HuH-7.5 (cell line): ENCODE data around the gene TIAM2.
"Not testable (repeated sequence)": the region's sequence is repeated elsewhere in the genome, so short reads cannot be mapped to it uniquely, and the experiment has no call there.

Experiments used
- DNase-seq: peaks from one replicate; pipeline ENCODE4 v3.0.0; 2011; ENCODE audit warnings: low spot score

Gene TIAM2

DNA sequence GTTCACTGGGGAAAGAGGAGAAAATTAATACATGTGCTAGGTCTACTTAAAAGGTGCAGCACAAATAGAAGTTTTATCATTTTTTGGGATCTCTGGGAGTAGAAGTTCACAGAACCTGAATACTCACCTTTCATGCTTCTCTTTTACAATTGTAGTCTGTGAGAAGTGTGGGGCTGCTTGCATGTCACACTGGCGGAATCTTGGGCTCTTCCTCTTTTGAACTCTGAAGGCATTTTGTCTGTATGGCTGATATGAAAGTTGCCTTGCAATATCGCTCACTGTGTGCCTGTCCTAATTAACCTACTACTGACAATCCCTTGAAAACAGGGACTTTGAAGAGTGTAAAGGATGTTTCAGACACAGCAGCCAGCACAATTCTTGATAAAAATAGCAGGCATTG is 202.8 kb downstream of the TIAM2 start:
- DNase-seq: no peak

DNA sequence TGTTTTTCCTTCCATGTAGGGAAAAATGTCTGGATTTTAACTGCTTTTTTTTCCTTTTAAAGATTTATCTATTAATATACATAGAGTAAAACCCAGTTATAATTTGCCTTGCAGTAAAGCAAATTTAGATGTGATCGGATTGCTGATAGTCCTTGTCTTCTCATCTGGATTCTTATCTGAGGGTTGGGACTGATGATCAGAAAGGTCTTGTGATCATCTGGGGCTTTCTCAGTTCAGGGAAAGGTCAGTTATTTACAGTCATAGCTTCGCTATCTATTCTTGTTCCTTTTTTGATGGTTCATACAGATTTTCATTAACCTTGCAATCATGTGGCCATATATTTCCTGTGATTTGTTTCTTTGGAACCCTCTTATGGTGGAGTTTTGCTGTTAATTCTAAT is 204.9 kb downstream of the TIAM2 start:
- no peak for DNase-seq

GRCh38 chr6:155201461-155202226 is 206.5 kb downstream of the TIAM2 start:
- no peak for DNase-seq

DNA sequence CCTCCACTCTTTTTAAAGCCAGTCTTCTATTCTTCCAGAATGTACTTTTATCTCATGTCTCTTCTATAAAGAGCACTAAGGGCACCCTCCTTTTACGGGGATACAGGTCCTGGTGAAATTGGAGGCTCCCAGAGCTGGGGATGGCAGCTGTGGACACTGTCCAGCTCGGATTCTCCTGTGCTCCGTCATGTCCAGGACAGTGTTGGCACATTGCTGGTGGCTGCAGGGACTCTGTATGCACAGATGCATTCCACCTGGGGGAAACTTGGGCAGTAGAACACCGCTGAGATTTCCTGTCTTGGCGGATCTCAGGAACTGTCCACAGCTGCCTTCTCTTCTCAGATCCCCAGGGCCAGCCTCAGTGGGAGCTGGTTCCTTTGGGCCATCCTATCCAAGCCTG is 212.1 kb downstream of the TIAM2 start:
- no peak for DNase-seq

- DNase-seq: no peak
Observed at GRCh38 chr6:155212106-155212505, 217.0 kb downstream of the TIAM2 start.

DNA sequence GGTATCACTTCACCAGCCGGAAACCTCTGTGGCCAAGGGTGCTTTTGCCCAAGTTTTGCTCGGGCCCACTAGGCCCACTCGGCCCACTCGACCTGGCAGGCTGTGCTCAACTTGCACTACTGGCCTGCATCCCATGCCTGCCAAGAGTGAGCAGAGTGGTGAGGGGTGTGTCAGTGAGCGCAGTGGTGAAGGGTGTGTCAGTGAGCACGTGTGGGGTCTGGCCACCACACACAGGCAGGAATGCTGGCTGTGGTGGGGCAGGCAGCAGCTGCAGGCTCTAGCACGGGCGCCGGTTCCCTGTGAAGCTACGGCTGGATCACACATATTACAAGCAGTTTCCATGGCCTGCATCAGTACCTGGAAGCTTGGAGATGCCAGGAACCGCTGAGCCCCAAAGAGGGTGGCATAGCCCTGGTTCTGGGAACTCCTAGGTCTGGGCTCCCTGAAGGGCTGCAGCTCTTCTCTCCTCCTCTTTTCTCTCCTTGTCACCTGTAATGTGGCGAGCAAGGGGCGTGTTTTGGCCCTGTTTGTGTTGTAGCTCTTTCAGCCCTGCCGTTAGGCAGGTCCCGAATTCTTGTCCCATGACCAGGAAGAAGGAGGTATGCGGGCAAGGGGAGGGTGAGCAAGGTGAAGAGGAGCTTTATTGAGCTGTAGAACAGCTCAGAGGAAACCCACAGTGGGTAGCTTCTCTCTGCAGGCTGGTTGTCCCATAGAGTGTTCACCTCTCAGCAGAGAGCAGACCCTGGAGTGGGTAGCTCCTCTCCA is 217.7 kb downstream of the TIAM2 start:
- no peak for DNase-seq

DNA sequence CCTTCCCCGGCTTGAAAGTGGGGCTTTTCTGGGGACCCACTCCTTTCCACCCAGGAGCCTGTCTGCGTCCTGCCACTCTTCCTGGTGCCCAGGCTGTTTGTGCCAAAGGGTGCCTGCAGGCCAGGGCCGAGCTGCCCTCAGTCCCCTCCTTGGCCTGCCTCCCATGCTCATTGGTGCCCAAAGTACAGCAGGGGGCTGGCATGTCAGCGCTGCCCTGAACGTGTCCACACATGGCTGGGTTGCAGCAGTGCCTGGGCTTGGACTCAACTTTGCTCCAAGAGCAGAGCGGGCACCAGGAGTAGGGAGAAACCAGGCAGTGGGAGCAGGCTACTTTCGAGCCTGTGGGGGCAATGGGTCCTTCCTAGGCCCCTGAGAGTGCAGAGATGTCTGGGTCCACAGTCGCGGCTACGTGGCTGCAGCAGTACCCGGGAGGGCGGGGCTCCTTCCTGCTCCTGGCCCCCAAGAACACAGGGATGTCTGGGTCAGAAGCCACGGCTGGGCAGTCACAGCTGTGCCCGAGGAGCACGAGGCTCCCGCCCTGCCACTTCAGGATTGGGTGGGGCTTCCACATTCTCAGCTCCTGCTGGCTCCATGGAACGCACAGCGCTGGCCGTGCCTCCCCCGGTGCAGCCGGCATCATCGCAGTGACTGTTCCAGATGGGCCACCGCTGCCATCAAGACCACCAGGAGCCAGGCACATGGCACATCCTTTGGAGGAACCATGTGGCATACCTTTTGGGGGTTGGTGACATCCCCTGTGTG is 218.7 kb downstream of the TIAM2 start:
- no peak for DNase-seq

GRCh38 chr6:155215906-155216305 is 220.8 kb downstream of the TIAM2 start:
- no peak for DNase-seq

DNA sequence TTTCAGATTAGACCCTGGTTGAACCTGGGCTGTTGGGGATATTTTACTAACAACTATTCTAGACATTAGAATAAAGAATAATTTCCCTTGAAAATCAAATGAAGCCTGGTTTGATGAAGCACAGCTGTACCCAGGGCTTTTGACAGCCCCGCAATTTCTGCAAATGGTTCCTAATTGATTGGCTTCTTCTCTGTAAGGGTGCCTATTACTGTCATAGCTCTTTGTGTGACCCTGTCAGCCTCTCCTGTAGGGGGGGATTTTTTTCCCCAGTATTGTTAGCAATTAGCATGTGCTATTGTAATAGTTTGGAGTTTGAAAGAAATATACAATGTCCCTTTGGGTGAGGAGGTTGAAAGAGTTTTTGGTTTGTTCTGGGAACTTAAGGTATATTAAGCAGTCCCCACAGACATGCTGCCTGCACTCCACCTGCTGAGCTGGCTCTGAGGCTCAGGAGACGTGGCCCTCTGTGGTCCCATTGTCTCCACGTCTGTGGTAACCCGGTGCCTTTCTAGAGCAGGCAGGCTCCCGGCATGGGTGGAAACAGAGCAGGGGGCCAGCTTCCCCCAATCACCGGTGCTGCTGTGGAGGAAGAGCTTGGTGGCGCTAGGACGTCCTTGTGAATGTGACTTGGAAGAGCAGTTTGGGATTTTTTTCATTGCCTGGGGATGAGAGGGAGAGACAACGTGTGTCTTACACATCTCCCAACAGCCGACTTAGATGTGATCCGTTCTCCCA is 221.4 kb downstream of the TIAM2 start:
- DNase-seq: no peak

DNA sequence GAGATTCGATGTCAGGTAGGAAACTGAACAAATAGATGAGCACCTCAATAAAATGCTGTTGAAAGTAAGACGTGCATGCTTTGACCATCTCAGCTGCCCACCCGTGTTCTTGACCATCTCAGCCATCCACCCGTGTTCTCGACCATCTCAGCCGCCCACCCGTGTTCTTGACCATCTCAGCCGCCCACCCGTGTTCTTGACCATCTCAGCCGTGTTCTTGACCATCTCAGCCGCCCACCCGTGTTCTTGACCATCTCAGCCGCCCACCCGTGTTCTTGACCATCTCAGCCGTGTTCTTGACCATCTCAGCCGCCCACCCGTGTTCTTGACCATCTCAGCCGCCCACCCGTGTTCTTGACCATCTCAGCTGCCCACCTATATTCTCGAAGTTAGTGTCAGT is 223.6 kb downstream of the TIAM2 start:
- DNase-seq: not testable (repeated sequence)

GRCh38 chr6:155219299-155219698 is 224.2 kb downstream of the TIAM2 start:
- no peak for DNase-seq

DNA sequence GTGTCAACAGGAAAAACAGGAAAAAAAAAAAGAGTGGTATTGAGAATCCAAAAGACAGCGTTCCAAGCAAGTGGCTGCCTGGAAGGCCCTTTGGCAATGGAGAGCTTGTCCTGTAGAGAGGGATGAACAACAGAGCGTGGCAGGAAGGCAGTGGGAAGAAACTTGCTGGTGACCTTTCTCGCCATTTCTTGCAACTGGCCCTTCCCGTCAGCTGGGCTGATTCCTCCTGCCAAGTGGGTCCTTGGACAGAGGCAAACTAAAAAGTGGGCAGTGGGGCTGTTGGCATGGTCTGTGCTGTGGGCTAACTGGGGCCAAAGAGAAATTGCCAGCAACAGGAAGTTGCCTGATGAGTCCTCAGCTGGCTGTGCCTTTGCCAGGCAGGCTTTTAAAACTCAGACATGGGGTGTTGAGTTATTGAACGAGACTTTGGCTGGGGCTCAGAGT is 224.8 kb downstream of the TIAM2 start:
- DNase-seq: no peak

DNA sequence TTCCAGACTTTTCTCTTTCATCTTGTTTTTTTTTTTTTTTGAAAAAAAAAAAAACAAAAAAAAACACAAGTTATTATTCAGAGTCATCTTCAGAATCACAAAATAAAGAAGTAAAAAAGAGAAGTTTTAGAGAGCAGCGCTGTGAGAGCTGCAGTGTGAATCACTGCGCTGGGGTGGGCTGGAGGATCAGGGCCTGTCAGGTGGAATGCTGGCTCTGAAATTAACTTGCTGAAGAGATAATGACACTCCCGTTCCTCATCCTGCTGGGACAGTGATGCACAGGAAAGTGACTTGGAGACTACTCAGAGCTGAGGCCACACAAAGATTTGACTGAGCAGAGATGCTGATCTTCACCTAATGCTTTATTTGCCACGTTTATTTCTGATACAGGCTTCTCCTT is 226.0 kb downstream of the TIAM2 start:
- DNase-seq: no peak

- no peak for DNase-seq
Observed at GRCh38 chr6:155222506-155222905, 227.4 kb downstream of the TIAM2 start.

- no peak for DNase-seq
Observed at GRCh38 chr6:155223646-155224451, 228.7 kb downstream of the TIAM2 start.

DNA sequence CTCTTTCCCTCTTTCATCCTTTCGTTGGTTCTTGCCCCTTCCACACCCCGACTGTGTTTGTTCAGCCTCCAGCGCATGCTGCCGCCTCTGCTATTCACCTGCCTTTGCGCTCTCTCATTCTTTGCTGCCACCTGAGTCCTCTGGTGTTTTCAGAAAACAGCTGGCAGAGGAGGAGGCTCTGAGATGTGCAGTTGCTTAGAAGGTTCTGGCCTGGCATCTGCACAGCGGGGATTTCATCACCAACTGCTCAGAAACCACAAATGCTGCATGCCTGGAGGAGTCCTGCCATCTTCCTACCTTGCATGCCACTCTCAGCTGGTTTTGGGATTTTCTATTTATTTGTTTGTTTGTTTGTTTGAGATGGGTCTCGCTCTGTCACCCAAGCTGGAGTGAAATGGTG is 229.5 kb downstream of the TIAM2 start:
- DNase-seq: no peak

GRCh38 chr6:155227046-155227445 is 231.9 kb downstream of the TIAM2 start:
- DNase-seq: no peak

DNA sequence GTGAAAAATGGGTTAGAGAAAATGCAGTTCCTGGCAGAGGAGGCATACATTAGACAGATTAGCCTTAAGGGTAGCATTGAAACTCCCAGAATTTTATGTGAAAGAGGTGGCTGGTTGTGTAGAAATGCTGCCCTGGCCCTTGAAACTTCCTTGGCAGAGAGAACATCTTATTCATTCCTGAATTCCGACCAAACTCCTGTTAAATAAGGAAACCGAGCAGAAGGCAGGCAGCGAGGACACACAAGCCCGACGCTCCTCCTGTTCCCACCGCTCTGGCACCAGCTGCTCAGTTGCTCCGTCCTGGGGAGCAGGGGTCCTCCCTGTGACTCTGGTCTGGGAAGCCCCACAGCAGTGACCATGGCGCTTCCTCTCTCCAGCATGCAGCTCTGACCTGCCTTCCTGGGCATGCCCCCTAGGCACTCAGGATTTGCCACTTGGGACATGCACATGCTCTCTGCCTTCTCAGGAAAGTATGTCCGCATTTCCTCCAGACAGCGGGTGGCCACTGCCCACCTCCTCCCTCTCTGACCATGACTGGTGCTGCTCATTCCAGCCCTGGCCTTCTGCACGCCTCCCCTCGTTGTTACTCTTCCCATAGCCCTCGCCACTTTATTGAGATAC is 233.5 kb downstream of the TIAM2 start:
- DNase-seq: no peak

- DNase-seq: not testable (repeated sequence)
Observed at GRCh38 chr6:155230975-155231374, 235.9 kb downstream of the TIAM2 start.

GRCh38 chr6:155232848-155233247 is 237.7 kb downstream of the TIAM2 start:
- no peak for DNase-seq

DNA sequence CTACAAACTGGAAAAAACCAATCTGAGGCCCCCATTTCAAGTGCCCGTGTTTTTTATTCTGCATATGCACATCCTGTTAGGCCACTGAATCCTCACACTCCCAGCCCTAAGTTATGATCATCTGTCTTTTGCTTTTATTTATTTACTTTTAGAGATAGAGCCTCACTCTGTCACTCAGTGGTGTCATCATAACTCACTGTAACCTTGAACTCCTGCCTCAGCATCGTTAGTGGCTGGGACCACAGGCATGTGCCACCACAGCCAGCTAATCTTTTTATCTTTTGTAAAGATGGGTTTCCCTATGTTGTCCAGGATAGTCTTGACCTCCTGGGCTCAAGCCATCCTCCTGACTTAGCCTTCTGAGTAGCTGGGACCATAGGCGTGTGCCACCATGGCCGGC is 239.1 kb downstream of the TIAM2 start:
- no peak for DNase-seq
